ENCODE measurements around the gene BACH2.

DNA sequence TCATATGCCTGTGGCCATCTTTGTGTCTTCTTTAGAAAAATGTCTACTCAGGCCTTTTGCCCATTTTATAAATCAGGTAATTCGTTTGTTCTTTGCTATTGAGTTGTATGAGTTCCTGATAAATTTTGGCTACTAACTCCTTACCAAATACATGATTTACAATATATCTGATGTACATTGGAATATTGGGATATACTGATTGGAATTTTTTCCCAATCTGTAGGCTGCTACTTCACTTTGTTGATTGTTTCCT is 39.2 kb downstream of the BACH2 start:
- TF ChIP-seq, protein P1, sequence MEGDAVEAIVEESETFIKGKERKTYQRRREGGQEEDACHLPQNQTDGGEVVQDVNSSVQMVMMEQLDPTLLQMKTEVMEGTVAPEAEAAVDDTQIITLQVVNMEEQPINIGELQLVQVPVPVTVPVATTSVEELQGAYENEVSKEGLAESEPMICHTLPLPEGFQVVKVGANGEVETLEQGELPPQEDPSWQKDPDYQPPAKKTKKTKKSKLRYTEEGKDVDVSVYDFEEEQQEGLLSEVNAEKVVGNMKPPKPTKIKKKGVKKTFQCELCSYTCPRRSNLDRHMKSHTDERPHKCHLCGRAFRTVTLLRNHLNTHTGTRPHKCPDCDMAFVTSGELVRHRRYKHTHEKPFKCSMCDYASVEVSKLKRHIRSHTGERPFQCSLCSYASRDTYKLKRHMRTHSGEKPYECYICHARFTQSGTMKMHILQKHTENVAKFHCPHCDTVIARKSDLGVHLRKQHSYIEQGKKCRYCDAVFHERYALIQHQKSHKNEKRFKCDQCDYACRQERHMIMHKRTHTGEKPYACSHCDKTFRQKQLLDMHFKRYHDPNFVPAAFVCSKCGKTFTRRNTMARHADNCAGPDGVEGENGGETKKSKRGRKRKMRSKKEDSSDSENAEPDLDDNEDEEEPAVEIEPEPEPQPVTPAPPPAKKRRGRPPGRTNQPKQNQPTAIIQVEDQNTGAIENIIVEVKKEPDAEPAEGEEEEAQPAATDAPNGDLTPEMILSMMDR (IDR thresholded peaks at IDR 0.05): no peak
- TF ChIP-seq EP300 (IDR thresholded peaks at IDR 0.05) (no peak), POLR2AphosphoS5 (IDR thresholded peaks at IDR 0.05) (no peak), POLR2A (IDR thresholded peaks at IDR 0.05; ENCODE audit: low read depth) (no peak)
